HFF-Myc (cell line): ENCODE measurements around the gene DCHS2.

Experiments
- DNase-seq: peaks from one replicate; pipeline ENCODE4 v3.0.0-alpha.2; 2011; ENCODE audit warnings: low read depth; ENCODE audit errors: extremely low read depth
- H3K4me3 ChIP-seq: replicated peaks from 2 replicates; pipeline ENCODE4 v1.5.1; 2011; ENCODE audit warnings: low read depth, mild to moderate bottlenecking, control low read depth, low read length
- TF ChIP-seq, protein P1 (sequence below): IDR thresholded peaks from 2 replicates; pipeline ENCODE4 v1.5.1; 2012; ENCODE audit warnings: mild to moderate bottlenecking, low read depth, low read length, control low read depth; ENCODE audit errors: missing control alignments

DCHS2 gene, protein sequence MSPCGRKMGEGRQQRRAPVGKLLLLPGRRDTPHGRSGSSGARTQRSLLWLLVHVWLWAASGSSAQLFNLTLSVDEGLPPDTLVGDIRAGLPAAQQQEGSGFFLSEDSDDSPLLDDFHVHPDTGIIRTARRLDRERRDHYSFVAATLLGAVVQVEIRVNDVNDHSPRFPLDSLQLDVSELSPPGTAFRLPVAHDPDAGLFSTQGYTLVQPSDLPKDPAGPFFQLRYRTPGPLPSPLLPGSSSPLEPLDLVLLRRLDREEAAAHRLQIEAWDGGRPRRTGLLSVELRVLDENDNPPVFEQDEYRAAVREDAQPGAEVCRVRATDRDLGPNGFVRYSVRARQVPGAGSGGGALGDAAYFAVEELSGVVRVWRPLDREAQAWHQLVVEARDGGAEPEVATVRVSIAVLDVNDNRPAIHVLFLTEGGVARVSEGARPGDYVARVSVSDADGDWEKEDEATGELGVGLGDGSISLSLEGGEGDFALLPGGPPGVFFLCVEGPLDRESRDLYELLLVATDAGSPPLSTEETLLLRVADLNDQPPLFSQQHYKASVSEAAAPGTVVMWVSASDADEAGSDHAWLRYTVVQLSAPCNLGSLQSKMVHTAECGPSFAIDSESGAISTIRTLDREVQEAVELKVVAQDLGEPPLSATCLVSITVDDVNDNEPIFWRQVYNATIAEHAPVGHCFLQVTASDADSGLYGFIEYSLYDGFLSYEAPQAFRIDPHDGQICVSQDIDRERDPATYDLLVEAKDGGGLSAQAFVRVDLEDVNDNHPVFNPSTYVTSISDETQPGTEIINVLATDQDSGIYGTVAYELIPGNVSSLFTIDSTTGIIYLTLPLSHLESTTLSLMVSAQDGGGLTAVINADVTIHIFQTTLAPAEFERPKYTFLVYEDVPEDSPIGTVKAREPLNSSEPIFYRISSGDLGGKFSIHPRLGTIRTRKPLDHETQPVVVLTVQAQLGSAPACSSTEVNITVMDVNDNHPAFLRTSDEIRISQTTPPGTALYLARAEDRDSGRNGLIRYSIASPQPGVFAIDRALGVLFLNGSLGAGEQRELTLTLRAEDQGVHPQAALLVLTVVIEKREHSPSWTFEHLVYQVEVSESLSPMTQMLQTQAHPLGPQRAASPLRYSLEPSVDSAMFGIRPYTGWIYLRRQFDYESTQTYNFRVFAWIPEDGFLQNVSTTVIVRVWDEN (N-terminal part only)

DNA sequence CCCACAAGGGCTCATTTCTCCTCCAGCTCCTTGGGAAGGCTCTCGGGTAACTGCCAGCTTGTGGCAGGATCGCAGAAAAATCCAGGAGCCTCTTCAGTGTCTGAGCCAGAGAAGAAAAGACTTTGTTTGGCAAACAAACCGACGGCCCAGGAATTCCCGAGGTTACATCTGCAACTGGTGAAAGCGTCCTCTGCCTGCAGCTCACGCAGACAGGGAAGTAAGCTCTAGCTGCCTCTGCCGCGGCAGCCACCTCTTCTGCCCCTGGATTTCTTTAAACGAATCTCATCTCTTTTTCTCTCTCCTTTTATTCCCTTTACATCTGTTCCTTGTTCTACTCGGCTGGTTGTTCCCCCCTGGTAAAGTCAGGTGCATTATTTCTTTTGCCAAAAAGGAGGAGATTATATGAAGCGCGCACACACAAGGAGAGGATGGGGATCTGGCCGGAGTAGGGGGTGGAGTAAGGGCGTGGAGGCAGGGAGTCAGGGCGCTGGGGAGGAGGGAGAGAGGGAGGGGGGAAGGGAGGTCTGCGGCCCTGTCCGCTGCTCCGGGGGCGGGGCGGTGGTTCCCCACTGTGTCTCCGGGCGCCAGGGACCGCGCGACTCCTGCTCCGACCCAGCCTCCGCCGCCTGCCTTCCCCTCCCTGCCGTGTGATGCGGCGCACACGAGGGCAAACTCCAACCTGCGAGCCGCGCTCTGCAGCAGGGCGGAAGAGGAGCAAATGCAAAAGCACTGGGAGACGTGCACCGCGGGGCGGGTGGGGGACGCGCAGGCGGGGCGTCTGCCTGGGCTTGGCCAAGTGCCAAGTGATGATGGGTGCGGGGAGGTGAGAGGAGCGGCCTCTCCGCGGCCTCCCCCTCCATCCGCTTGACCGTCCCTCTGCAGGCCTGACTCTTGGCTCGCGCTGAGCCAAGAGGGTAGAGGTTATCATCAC is at the start of gene DCHS2:
TSS of gene DCHS2 (minus strand) at position 459 of the 931 bp plus-strand sequence. CDS start at position 15, 444 bp downstream.
- no peak for DNase-seq
- TF ChIP-seq, protein P1, sequence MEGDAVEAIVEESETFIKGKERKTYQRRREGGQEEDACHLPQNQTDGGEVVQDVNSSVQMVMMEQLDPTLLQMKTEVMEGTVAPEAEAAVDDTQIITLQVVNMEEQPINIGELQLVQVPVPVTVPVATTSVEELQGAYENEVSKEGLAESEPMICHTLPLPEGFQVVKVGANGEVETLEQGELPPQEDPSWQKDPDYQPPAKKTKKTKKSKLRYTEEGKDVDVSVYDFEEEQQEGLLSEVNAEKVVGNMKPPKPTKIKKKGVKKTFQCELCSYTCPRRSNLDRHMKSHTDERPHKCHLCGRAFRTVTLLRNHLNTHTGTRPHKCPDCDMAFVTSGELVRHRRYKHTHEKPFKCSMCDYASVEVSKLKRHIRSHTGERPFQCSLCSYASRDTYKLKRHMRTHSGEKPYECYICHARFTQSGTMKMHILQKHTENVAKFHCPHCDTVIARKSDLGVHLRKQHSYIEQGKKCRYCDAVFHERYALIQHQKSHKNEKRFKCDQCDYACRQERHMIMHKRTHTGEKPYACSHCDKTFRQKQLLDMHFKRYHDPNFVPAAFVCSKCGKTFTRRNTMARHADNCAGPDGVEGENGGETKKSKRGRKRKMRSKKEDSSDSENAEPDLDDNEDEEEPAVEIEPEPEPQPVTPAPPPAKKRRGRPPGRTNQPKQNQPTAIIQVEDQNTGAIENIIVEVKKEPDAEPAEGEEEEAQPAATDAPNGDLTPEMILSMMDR, result no peak
- H3K4me3 ChIP-seq, result no peak within 1 kb of the TSS

DNA sequence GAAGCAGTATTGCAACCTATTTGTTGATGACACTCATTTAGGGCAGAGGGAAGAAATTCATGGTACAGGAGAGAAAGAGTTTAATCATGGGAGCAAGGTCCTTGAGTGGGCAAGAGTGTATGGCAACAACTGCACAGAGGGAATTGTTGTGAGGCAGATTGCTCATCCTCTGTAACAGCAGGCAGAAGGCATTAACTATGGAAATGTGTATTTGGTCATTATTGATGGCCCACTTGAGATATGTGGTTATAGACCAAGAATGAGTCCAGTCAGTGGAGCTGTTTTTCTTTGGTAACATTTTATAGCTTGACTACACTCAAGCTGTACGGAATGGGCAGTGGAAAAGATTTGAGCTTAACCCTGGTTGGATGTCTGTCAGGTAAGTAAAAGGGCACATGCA is 42.7 kb upstream of the DCHS2 start:
- DNase-seq, result no peak
- no peak overlapping the region for H3K4me3 ChIP-seq
- TF ChIP-seq, protein P1, result no peak

DNA sequence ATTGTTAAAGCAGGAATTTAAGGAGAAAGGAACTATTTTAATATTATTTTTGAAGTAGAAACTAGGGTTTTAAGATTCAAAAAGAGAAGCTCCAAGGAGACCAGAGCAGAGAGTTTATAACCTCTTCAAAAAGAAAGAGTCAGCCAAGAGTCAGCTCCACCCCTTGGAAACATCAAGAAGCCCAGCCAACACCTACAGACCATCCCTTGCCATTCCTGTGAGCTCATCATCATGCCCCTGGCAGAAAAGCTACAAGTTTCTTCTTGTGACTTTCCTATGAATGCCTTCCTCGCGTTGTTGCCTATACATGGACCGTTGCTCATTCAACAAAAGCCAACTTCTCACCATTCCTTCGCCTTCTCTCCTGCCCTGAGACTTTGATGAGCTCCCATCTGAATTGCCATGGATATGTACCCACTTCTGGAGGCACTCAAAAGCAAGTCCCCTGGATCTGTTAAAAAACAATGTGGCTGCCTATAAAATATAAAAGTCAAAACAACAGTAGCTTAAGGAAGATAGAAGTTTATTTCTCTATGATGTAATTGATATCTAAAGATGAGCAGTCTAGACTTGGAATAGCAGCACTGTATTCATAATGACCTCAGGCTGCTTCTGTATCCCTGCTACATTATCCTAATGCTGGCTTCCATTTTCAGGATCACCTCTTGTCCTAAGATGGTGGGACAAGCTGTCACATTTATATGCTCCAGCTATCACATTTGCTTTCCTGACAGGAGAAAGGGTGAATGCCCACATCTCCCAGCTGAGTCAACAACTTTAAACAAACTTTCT is 38.3 kb upstream of the DCHS2 start:
- H3K4me3 ChIP-seq, result no peak overlapping the region
- TF ChIP-seq, protein P1, result no peak
- no peak for DNase-seq

DNA sequence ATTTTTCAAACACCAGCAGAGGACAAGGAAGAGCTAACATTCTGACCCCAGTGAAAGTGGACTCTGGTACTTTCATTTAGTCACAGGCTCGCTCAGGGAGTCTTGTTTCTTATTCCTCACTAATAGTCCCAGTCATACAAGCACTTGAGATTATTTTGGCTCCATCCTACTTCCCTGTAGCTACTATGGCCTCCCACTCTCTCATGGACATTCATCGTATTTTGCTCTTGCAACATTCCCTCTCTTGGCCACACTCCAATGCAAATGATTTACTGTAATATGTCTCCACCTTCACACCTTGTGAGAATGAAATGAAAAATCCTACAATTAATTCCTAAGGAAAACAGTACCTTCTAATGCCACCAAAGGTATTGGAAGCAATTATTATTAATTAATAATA is 37.3 kb upstream of the DCHS2 start:
- TF ChIP-seq, protein P1, result no peak
- H3K4me3 ChIP-seq, result no peak overlapping the region
- no peak for DNase-seq

DNA sequence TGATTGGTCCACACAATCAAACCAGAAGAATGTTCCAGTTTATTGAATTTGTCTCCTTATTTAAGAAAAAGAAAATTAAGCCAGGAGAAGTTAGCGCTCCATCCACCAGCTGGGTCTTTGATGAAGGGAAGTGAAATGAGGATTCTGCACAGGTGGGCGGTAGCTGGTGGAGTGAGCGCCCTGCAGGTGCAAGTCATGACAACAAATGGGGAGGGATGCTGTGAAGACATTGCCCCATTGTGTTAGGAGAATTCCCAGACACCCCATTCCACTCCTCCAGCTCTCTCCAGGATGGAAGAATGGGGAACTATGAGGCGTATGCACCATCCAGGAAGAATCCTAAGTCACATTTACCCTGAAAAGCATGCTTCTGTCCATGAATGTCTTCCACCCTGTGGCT is 35.7 kb upstream of the DCHS2 start:
- H3K4me3 ChIP-seq, result no peak overlapping the region
- TF ChIP-seq, protein P1, result no peak
- DNase-seq, result no peak
